SK-N-SH (cell line): ENCODE measurements around the gene ACIN1.

Source experiments
- CHD2 ChIP-seq: fragments of 150-350 bp; IDR thresholded peaks from 2 replicates; pipeline ENCODE4 v1.6.1; 2018; ENCODE audit warnings: low read length; ENCODE audit not compliant: partially characterized antibody
- POLR2AphosphoS5 ChIP-seq: IDR thresholded peaks from 2 replicates; pipeline ENCODE4 v1.6.1; 2012; ENCODE audit warnings: low read depth, low read length

- no peak for TF ChIP-seq POLR2AphosphoS5
- TF ChIP-seq CHD2: no peak
These were observed 34.9 kb upstream of the ACIN1 start for GRCh38 chr14:23129759-23130316.
